Panc1 (cell line): ENCODE data around the gene ABL1.

Source experiments
- POLR2AphosphoS5 ChIP-seq: IDR thresholded peaks from 2 replicates; pipeline ENCODE4 v1.6.1; 2012; ENCODE audit warnings: mild to moderate bottlenecking, low read depth, low read length, moderate library complexity
- SIN3A ChIP-seq: IDR thresholded peaks from 2 replicates; pipeline ENCODE4 v1.6.1; 2012; ENCODE audit warnings: low read depth, mild to moderate bottlenecking, low read length, moderate library complexity, borderline replicate concordance; ENCODE audit not compliant: insufficient read depth
- TCF7L2 ChIP-seq: IDR thresholded peaks from 2 replicates; pipeline ENCODE4 v1.6.1; 2011; ENCODE audit warnings: mild to moderate bottlenecking, low read depth, low read length, inconsistent platforms
- TF ChIP-seq, protein P1 (sequence below): fragments of 450-650 bp; IDR thresholded peaks from 2 replicates; pipeline ENCODE4 v1.5.1; 2017; ENCODE audit warnings: mild to moderate bottlenecking
- TF ChIP-seq, protein P2 (sequence below), 2 experiments: IDR thresholded peaks; 2 replicates each; pipeline ENCODE4 v1.6.1; 2011 to 2012; ENCODE audit warnings: low read depth in 2 of 2, control low read depth in 1 of 2, low read length in 1 of 2, mild to moderate bottlenecking in 1 of 2, moderate library complexity in 1 of 2; ENCODE audit not compliant: insufficient read depth in 1 of 2

DNA sequence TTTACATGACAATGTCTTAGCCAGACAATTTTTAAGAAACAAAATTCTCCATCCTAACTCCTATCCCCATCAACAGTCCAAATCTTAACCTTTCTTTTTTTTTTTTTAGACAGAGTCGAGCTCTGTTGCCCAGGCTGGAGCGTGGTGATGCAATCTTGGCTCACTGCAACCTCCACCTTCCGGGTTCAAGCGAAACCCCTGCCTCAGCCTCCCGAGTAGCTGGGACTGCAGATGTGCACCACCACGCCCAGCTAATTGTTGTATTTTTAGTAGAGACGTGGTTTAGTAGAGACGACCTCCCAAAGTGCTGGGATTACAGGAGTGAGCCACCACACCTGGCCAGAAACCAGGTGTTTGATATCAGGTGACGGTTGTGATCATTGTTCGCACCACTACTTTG, 10.2 kb downstream of the ABL1 start:
- TF ChIP-seq, protein P1, sequence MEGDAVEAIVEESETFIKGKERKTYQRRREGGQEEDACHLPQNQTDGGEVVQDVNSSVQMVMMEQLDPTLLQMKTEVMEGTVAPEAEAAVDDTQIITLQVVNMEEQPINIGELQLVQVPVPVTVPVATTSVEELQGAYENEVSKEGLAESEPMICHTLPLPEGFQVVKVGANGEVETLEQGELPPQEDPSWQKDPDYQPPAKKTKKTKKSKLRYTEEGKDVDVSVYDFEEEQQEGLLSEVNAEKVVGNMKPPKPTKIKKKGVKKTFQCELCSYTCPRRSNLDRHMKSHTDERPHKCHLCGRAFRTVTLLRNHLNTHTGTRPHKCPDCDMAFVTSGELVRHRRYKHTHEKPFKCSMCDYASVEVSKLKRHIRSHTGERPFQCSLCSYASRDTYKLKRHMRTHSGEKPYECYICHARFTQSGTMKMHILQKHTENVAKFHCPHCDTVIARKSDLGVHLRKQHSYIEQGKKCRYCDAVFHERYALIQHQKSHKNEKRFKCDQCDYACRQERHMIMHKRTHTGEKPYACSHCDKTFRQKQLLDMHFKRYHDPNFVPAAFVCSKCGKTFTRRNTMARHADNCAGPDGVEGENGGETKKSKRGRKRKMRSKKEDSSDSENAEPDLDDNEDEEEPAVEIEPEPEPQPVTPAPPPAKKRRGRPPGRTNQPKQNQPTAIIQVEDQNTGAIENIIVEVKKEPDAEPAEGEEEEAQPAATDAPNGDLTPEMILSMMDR = no peak
- TF ChIP-seq POLR2AphosphoS5 = no peak
- TF ChIP-seq SIN3A = no peak
- TF ChIP-seq, protein P2, sequence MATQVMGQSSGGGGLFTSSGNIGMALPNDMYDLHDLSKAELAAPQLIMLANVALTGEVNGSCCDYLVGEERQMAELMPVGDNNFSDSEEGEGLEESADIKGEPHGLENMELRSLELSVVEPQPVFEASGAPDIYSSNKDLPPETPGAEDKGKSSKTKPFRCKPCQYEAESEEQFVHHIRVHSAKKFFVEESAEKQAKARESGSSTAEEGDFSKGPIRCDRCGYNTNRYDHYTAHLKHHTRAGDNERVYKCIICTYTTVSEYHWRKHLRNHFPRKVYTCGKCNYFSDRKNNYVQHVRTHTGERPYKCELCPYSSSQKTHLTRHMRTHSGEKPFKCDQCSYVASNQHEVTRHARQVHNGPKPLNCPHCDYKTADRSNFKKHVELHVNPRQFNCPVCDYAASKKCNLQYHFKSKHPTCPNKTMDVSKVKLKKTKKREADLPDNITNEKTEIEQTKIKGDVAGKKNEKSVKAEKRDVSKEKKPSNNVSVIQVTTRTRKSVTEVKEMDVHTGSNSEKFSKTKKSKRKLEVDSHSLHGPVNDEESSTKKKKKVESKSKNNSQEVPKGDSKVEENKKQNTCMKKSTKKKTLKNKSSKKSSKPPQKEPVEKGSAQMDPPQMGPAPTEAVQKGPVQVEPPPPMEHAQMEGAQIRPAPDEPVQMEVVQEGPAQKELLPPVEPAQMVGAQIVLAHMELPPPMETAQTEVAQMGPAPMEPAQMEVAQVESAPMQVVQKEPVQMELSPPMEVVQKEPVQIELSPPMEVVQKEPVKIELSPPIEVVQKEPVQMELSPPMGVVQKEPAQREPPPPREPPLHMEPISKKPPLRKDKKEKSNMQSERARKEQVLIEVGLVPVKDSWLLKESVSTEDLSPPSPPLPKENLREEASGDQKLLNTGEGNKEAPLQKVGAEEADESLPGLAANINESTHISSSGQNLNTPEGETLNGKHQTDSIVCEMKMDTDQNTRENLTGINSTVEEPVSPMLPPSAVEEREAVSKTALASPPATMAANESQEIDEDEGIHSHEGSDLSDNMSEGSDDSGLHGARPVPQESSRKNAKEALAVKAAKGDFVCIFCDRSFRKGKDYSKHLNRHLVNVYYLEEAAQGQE (IDR thresholded peaks at IDR 0.05; ENCODE audit: insufficient read depth in 1 of 2, low read depth in 2 of 2, low read length in 1 of 2) = no peak
- no peak for TF ChIP-seq TCF7L2
